ENCODE measurements around the gene GNG7.

GRCh38 chr19:2638417-2638940, 64.0 kb downstream of the GNG7 start:
- TF ChIP-seq CTCF (conservative IDR thresholded peaks at IDR 0.05; ENCODE audit: low read length) (no peak), EZH2phosphoT487 (IDR thresholded peaks at IDR 0.05; ENCODE audit: borderline replicate concordance) (no peak)
